Liver (tissue), 9 donors: ENCODE results near the gene CMIP. TPM values are rescaled to one million over a fixed set of nuclear protein-coding genes. Genes with fewer than 3 reads are reported as not detected.

Experiments
- DNase-seq: peaks from one replicate; pipeline ENCODE4 v3.0.0-alpha.2; 2017; ENCODE audit warnings: low spot score
- H3K27ac ChIP-seq, 2 donors: one replicate each; pipeline ENCODE4 v1.7.0; 2013; ENCODE audit warnings: inconsistent platforms in 2 of 2, low read length in 2 of 2, control low read depth in 1 of 2, low read depth in 1 of 2, mild to moderate bottlenecking in 1 of 2
- H3K27me3 ChIP-seq, 4 donors: one replicate each; pipeline versions ENCODE4 v1.6.1 to v1.7.0; 2013; ENCODE audit warnings: low read length in 3 of 4, inconsistent platforms in 1 of 4, mild to moderate bottlenecking in 1 of 4, moderate library complexity in 1 of 4; ENCODE audit not compliant: control insufficient read depth in 4 of 4, insufficient read depth in 4 of 4
- H3K36me3 ChIP-seq, 4 donors: one replicate each; pipeline versions ENCODE4 v1.6.1 to v1.7.0; 2013; ENCODE audit warnings: low read length in 3 of 4, mild to moderate bottlenecking in 3 of 4, low read depth in 1 of 4, moderate library complexity in 1 of 4; ENCODE audit not compliant: control insufficient read depth in 4 of 4, insufficient read depth in 3 of 4
- H3K4me1 ChIP-seq, 4 donors: one replicate each; pipeline versions ENCODE4 v1.6.1 to v1.7.0; 2013; ENCODE audit warnings: low read length in 3 of 4, mild to moderate bottlenecking in 3 of 4, moderate library complexity in 1 of 4; ENCODE audit not compliant: control insufficient read depth in 4 of 4, insufficient read depth in 4 of 4
- H3K4me3 ChIP-seq, 3 donors: one replicate each; pipeline versions ENCODE4 v1.6.1 to v1.7.0; 2013; ENCODE audit warnings: low read length in 3 of 3, control low read depth in 1 of 3, low read depth in 1 of 3, mild to moderate bottlenecking in 1 of 3
- H3K9ac ChIP-seq, 2 donors: one replicate each; pipeline ENCODE4 v1.7.0; 2013; ENCODE audit warnings: low read length in 2 of 2, mild to moderate bottlenecking in 2 of 2, moderate library complexity in 2 of 2, control low read depth in 1 of 2, low read depth in 1 of 2
- H3K9me3 ChIP-seq, 4 donors: one replicate each; pipeline versions ENCODE4 v1.6.1 to v1.7.0; 2013; ENCODE audit warnings: low read length in 3 of 4; ENCODE audit not compliant: control insufficient read depth in 4 of 4
- EGR1 ChIP-seq, 2 donors: IDR thresholded peaks; 2 replicates each; pipeline ENCODE4 v1.6.1; 2016 to 2018; ENCODE audit warnings: antibody characterized with exemption in 2 of 2, low read depth in 2 of 2
- FOXA1 ChIP-seq: IDR thresholded peaks from 2 replicates; pipeline ENCODE4 v1.6.1; 2016; ENCODE audit warnings: antibody characterized with exemption
- FOXA2 ChIP-seq: IDR thresholded peaks from 2 replicates; pipeline ENCODE4 v1.6.1; 2016; ENCODE audit warnings: antibody characterized with exemption
- GABPA ChIP-seq, 2 donors: IDR thresholded peaks in 1 of 2; conservative IDR thresholded peaks in 1 of 2; 2 replicates each; pipeline ENCODE4 v1.6.1; 2016; ENCODE audit warnings: antibody characterized with exemption in 2 of 2, mild to moderate bottlenecking in 1 of 2, moderate library complexity in 1 of 2
- HNF4A ChIP-seq, 2 donors: conservative IDR thresholded peaks; 2 replicates each; pipeline ENCODE4 v1.6.1; 2016; ENCODE audit warnings: antibody characterized with exemption in 2 of 2, mild to moderate bottlenecking in 2 of 2
- HNF4G ChIP-seq: IDR thresholded peaks from 2 replicates; pipeline ENCODE4 v1.6.1; 2016; ENCODE audit warnings: antibody characterized with exemption
- JUND ChIP-seq, 2 donors: IDR thresholded peaks; 2 replicates each; pipeline ENCODE4 v1.6.1; 2016; ENCODE audit warnings: antibody characterized with exemption in 2 of 2
- NR2F2 ChIP-seq: IDR thresholded peaks from 2 replicates; pipeline ENCODE4 v1.6.1; 2016; ENCODE audit warnings: antibody characterized with exemption
- RAD21 ChIP-seq, 2 donors: IDR thresholded peaks; 2 replicates each; pipeline ENCODE4 v1.6.1; 2016; ENCODE audit warnings: antibody characterized with exemption in 2 of 2, mild to moderate bottlenecking in 2 of 2
- RXRA ChIP-seq, 2 donors: IDR thresholded peaks; 2 replicates each; pipeline ENCODE4 v1.6.1; 2017 to 2018; ENCODE audit warnings: antibody characterized with exemption in 2 of 2, mild to moderate bottlenecking in 1 of 2
- SP1 ChIP-seq: IDR thresholded peaks from 2 replicates; pipeline ENCODE4 v1.6.1; 2018; ENCODE audit warnings: antibody characterized with exemption, mild to moderate bottlenecking
- TAF1 ChIP-seq: conservative IDR thresholded peaks from 2 replicates; pipeline ENCODE4 v1.6.1; 2016; ENCODE audit warnings: antibody characterized with exemption, mild to moderate bottlenecking
- YY1 ChIP-seq: IDR thresholded peaks from 2 replicates; pipeline ENCODE4 v1.6.1; 2016; ENCODE audit warnings: antibody characterized with exemption, mild to moderate bottlenecking
- WGBS: extraction: QIAGEN DNeasy Blood & Tissue Kit; methylation state at CpG from one replicate; pipeline ENCODE4 v1.1.7; 2013; 5-methylcytosine and 5-hydroxymethylcytosine counted together
- polyA plus RNA-seq, 2 donors: library from polyadenylated mRNA; stranded (reverse) in 1 of 2; unstranded in 1 of 2; fragments of 200-250 nt in 1 of 2; fragments of >200 nt in 1 of 2; fragmentation: Nextera tagmentation in 1 of 2; extraction: Ambion mirVana in 1 of 2; gene quantifications; one replicate each; pipeline versions ENCODE4 v1.2.1 to v1.2.3, GENCODE V29; 2013 to 2015
- total RNA-seq, 2 donors: library from RNA; depleted of rRNA; stranded (reverse); fragments of >200 nt; gene quantifications; one replicate each; pipeline ENCODE4 v1.2.3, GENCODE V29; 2014
- TF ChIP-seq, protein P1 (sequence below): IDR thresholded peaks from 2 replicates; pipeline ENCODE4 v1.6.1; 2016; ENCODE audit warnings: antibody characterized with exemption, mild to moderate bottlenecking
- TF ChIP-seq, protein P2 (sequence below): IDR thresholded peaks from 2 replicates; pipeline ENCODE4 v1.6.1; 2016; ENCODE audit warnings: antibody characterized with exemption
- TF ChIP-seq, protein P3 (sequence below): IDR thresholded peaks from 2 replicates; pipeline ENCODE4 v1.6.1; 2016; ENCODE audit warnings: antibody characterized with exemption
- TF ChIP-seq, protein P4 (sequence below): fragments of 150-350 bp; IDR thresholded peaks from 2 replicates; pipeline ENCODE4 v1.5.1; 2017; ENCODE audit warnings: improper control_type of control experiment, low read depth, low read length; ENCODE audit not compliant: missing input control
- donor health status: healthy.
- donor health status: healthy.
- donor health status: healthy.
- donor health status: healthy.
- donor health status: healthy.

The CMIP gene
- total and polyA plus RNA-seq, 4 donors: 1.7 to 15.6 (median 10.1) TPM

DNA sequence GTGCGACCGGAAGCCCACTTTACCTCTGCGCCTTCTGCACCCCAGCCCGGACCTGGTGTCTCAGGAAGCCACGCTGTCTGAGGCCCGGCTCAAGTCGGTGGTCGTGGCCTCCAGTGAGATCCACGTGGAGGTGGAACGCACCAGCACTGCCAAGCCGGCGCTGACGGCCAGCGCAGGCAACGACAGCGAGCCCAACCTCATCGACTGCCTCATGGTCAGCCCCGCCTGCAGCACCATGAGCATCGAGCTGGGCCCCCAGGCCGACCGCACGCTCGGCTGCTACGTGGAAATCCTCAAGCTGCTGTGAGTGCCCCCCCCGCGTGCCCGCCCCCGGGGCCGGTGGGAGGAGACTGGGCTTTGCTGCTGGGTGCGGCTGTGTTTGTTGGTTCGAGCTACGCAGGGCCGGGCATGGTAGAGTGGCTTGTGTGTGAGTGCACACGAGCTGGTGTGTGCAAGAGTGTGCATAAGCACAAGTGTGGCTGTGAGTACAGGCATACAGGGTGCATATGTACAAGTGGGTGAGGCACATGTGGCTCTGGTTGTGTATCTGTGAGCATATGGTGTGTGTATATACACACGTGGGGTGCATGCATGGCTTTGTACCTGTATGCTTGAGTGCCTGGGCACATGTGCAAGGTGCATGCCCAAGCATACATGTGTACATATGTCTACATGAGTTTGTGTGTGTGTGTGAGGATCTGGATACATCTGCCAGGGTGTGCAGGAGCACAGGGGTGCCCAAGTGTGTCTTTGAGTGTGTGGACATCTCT is 233.9 kb downstream of the CMIP start:
- Histone ChIP-seq H3K27me3 (no peaks in the 10 kb centered on the region), H3K27ac (no peak overlapping the region), H3K9ac (no peak overlapping the region), H3K4me3 (no peak overlapping the region), H3K4me1 (no peaks in the 10 kb centered on the region), H3K36me3 (peaks cover 9 to 58% (median 20%) of the 10 kb centered on the region in 4 donors), H3K9me3 (no peaks in the 10 kb centered on the region)
- TF ChIP-seq, protein P1, sequence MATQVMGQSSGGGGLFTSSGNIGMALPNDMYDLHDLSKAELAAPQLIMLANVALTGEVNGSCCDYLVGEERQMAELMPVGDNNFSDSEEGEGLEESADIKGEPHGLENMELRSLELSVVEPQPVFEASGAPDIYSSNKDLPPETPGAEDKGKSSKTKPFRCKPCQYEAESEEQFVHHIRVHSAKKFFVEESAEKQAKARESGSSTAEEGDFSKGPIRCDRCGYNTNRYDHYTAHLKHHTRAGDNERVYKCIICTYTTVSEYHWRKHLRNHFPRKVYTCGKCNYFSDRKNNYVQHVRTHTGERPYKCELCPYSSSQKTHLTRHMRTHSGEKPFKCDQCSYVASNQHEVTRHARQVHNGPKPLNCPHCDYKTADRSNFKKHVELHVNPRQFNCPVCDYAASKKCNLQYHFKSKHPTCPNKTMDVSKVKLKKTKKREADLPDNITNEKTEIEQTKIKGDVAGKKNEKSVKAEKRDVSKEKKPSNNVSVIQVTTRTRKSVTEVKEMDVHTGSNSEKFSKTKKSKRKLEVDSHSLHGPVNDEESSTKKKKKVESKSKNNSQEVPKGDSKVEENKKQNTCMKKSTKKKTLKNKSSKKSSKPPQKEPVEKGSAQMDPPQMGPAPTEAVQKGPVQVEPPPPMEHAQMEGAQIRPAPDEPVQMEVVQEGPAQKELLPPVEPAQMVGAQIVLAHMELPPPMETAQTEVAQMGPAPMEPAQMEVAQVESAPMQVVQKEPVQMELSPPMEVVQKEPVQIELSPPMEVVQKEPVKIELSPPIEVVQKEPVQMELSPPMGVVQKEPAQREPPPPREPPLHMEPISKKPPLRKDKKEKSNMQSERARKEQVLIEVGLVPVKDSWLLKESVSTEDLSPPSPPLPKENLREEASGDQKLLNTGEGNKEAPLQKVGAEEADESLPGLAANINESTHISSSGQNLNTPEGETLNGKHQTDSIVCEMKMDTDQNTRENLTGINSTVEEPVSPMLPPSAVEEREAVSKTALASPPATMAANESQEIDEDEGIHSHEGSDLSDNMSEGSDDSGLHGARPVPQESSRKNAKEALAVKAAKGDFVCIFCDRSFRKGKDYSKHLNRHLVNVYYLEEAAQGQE: no peak
- TF ChIP-seq, protein P2, sequence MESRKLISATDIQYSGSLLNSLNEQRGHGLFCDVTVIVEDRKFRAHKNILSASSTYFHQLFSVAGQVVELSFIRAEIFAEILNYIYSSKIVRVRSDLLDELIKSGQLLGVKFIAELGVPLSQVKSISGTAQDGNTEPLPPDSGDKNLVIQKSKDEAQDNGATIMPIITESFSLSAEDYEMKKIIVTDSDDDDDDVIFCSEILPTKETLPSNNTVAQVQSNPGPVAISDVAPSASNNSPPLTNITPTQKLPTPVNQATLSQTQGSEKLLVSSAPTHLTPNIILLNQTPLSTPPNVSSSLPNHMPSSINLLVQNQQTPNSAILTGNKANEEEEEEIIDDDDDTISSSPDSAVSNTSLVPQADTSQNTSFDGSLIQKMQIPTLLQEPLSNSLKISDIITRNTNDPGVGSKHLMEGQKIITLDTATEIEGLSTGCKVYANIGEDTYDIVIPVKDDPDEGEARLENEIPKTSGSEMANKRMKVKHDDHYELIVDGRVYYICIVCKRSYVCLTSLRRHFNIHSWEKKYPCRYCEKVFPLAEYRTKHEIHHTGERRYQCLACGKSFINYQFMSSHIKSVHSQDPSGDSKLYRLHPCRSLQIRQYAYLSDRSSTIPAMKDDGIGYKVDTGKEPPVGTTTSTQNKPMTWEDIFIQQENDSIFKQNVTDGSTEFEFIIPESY: no peak
- TF ChIP-seq RXRA (IDR thresholded peaks at IDR 0.05): no peak
- 90% methylated on average over 35 of the region's 35 CpGs for whole genome bisulfite sequencing
- no peak for DNase-seq

DNA sequence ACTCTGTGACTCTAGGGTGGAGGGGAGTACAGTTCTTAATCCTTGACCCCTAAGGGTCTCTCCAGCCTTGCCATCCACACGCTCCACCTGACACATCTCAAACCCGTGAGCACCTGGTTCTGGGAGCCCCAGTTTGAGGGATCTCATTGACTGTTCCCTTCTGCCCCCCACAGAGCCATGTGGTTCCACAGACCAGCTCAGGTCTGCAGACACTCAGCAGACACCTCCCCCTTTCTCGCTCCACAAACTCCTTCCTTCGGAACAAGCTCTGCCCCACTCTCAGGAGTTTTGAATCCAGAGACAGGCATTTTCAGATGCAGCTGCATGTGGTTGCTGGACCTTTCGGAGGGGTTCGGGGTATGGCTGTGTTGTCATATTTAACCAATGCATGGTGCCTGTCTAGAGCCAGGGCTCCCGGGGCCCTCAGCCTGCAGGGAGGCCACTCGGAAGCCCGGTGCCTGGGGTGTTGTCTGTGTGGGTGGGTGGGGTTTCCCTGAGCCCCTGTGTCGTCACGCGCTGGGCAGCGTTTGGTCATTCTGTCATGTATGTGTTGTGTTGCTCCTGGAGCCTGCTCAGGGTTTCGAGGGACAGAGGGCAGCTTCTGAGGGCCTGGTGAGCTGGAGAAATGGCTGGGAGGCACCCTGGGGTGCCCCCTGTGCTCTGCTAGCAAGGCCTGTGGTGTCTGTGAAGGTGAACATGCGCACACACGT is 235.3 kb downstream of the CMIP start:
- Histone ChIP-seq H3K4me3 (no peak overlapping the region), H3K4me1 (no peaks in the 10 kb centered on the region), H3K36me3 (peaks cover 9 to 53% (median 21%) of the 10 kb centered on the region in 4 donors), H3K9me3 (no peaks in the 10 kb centered on the region), H3K27me3 (no peaks in the 10 kb centered on the region), H3K9ac (no peak overlapping the region), H3K27ac (no peak overlapping the region)
- WGBS: 94% methylated on average over 16 of the region's 16 CpGs
- no peak for DNase-seq
- no peak for TF ChIP-seq RXRA (IDR thresholded peaks at IDR 0.05)
- no peak for TF ChIP-seq GABPA (IDR thresholded peaks at IDR 0.05 in 1 of 2, conservative IDR thresholded peaks at IDR 0.05 in 1 of 2)
- TF ChIP-seq FOXA2: no peak
- no peak for TF ChIP-seq TAF1
- TF ChIP-seq, protein P3, sequence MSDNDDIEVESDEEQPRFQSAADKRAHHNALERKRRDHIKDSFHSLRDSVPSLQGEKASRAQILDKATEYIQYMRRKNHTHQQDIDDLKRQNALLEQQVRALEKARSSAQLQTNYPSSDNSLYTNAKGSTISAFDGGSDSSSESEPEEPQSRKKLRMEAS: no peak
- TF ChIP-seq JUND (IDR thresholded peaks at IDR 0.05): no peak
- TF ChIP-seq, protein P4, sequence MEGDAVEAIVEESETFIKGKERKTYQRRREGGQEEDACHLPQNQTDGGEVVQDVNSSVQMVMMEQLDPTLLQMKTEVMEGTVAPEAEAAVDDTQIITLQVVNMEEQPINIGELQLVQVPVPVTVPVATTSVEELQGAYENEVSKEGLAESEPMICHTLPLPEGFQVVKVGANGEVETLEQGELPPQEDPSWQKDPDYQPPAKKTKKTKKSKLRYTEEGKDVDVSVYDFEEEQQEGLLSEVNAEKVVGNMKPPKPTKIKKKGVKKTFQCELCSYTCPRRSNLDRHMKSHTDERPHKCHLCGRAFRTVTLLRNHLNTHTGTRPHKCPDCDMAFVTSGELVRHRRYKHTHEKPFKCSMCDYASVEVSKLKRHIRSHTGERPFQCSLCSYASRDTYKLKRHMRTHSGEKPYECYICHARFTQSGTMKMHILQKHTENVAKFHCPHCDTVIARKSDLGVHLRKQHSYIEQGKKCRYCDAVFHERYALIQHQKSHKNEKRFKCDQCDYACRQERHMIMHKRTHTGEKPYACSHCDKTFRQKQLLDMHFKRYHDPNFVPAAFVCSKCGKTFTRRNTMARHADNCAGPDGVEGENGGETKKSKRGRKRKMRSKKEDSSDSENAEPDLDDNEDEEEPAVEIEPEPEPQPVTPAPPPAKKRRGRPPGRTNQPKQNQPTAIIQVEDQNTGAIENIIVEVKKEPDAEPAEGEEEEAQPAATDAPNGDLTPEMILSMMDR: no peak
- TF ChIP-seq, protein P2: no peak
- no peak for TF ChIP-seq YY1
- no peak for TF ChIP-seq HNF4G
- no peak for TF ChIP-seq EGR1 (IDR thresholded peaks at IDR 0.05; ENCODE audit: low read depth in 2 of 2)
- no peak for TF ChIP-seq NR2F2
- TF ChIP-seq, protein P1: no peak
- TF ChIP-seq HNF4A (conservative IDR thresholded peaks at IDR 0.05): no peak
- TF ChIP-seq FOXA1: no peak
- TF ChIP-seq SP1: no peak
- no peak for TF ChIP-seq RAD21 (IDR thresholded peaks at IDR 0.05)
